NOMO-1 treated with dmso at 0.1 percent for 144 hours (cell line): ENCODE results near the gene PLEKHG2.
"Not testable (repeated sequence)": the region's sequence is repeated elsewhere in the genome, so short reads cannot be mapped to it uniquely, and the experiment has no call there.

Experiments used
- DNase-seq: peaks from one replicate; lab custom pipeline; 2025; ENCODE audit not compliant: unreplicated experiment; lab: John Stamatoyannopoulos, UW

The PLEKHG2 gene

DNA sequence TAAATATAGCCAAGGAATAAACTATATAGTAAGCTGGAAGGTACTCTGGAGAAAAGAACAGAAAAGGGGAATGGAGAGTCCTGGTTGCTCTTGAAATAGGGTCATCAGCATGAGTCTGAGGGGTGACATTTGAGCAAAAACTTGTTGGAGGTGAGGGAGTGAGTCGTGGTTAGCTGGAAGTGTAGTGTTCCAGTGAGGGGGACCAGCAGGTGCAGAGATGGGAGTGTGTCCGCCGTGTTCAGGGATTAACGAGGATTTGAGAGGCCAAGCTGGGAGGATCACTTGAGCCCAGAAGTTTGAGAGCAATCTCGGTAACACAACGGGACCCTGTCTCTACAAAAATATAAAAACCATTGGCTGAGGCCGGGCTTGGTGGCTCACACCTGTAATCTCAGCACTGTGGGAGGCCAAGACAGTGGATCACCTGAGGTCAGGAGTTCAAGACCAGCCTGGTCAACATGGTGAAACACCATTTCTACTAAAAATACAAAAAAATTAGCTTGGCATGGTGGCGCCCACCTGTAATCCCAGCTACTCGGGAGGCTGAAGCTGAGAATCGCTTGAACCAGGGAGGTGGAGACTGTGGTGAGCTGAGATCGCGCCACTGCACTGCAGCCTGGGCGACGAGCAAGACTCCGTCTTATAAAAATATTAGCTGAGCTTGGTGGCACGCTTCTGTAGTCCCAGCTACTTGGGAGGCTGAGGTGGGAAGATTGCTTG, 34.1 kb downstream of the PLEKHG2 start:
- no peak for DNase-seq

GRCh38 chr19:39448271-39448670, 35.8 kb downstream of the PLEKHG2 start:
- DNase-seq = peak; percentile 10

- no peak for DNase-seq
Observed at GRCh38 chr19:39449116-39449797, 36.8 kb downstream of the PLEKHG2 start.

DNA sequence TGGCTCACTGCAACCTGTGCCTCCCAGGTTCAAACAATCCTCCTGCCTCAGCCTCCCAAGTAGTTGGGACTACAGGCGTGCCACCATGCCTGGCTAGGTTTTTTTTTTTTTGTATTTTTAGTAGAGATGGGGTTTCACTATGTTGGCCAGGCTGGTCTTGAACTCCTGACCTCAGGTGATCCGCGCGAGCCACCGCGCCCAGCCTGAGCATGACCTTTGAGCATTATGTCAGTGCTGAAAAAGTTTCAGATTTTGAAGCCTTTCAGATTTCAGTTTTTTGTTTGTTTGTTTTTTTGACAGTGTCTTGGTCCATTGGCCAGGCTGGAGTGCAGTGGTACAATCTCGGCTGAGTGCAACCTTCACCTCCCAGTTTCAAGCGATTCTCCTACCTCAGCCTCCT, 38.8 kb downstream of the PLEKHG2 start:
- DNase-seq = not testable (repeated sequence)

GRCh38 chr19:39463403-39463802, 50.9 kb downstream of the PLEKHG2 start:
- no peak for DNase-seq

- no peak for DNase-seq
Observed at GRCh38 chr19:39465956-39466747, 53.7 kb downstream of the PLEKHG2 start.

GRCh38 chr19:39467941-39468340, 55.5 kb downstream of the PLEKHG2 start:
- no peak for DNase-seq

DNA sequence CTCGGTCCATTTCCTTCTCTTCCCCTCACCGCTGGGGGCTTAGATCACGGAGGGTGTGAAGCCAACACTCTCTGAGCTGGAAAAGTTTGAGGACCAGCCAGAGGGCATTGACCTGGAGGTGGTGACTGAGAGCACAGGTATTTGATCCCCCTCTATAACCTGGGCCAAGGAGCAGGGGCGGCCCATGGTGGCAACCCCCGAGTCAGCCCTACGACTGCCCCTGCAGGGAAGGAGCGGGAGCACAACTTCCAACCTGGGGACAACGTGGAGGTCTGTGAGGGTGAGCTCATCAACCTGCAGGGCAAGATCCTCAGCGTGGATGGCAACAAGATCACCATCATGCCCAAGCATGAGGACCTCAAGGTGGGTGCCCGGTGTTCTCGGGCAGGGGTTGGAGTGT, 56.6 kb downstream of the PLEKHG2 start:
- DNase-seq = no peak

DNA sequence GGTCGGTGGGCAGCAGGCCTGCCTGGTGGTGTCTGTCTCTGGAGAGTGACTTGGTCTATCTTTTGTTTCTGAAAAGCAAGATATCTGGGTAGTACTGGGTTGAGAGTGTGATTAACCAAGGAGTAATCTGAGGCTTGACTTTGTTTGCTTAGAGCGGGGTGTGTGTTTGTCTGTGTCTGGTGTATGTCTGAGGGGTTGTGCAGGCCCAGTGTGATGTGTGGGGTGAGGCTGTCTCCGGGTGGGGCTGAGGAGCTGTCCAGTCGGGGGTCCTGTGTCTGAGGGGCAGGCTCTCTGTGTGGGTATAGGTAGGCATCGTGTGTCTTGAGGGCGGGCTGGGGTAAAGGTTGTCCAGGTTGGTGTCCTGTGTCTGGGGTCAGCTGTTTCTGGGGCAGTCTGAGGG, 57.1 kb downstream of the PLEKHG2 start:
- DNase-seq = no peak

GRCh38 chr19:39470724-39471339, 58.4 kb downstream of the PLEKHG2 start:
- DNase-seq = no peak

- DNase-seq = no peak
Observed at GRCh38 chr19:39471756-39472536, 59.5 kb downstream of the PLEKHG2 start.

GRCh38 chr19:39472746-39473442, 60.4 kb downstream of the PLEKHG2 start:
- DNase-seq = no peak

DNA sequence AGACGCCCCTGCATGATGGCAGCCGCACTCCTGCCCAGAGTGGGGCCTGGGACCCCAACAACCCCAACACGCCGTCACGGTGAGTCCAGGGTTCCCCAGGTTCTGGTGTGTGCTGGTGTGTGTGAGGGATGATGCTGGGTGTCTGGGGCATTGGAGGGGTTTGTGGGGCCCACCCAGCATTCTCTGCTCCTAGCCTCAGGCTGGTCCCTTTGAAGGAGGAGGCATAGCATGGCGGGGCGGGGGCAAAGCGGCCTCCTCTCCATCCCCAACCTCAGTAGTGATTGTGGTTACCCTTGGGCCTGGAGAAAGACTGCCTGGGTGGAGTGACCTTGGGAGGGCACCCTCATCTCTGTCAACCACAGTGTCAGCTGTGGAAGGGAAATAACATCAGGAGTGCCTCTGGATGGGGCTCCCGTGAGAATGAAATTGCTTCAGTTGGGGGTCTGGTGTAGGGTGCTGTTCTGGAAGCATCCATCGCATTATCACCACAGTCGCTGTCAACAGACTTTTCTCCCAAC, 61.0 kb downstream of the PLEKHG2 start:
- no peak for DNase-seq

GRCh38 chr19:39474139-39474620, 61.7 kb downstream of the PLEKHG2 start:
- DNase-seq = no peak

- no peak for DNase-seq
Observed at GRCh38 chr19:39475748-39476147, 63.3 kb downstream of the PLEKHG2 start.
